Body of pancreas (tissue), 4 donors: Measurements from ENCODE around the gene SLC20A1. TPM values are rescaled to one million over a fixed set of nuclear protein-coding genes. Genes with fewer than 3 reads are reported as not detected.

Source experiments
- ATAC-seq: fragments of 150-250 bp; one replicate; pipeline ENCODE4 v1.9.1; 2016
- DNase-seq, 4 donors: peaks; one replicate each; pipeline ENCODE4 v3.0.0-alpha.2; 2019
- H3K27ac ChIP-seq, 4 donors: fragments of 200-600 bp; sonication (generic); 1 replicate in 3 of 4; 2 replicates in 1 of 4; pipeline versions ENCODE4 v1.5.1 to v1.6.1; 2016 to 2019; ENCODE audit warnings: mild to moderate bottlenecking in 1 of 4, mixed read lengths in 1 of 4, moderate library complexity in 1 of 4
- H3K27me3 ChIP-seq, 2 donors: fragments of 200-600 bp; sonication (generic); one replicate each; pipeline ENCODE4 v1.6.0; 2016; ENCODE audit warnings: mild to moderate bottlenecking in 1 of 2
- H3K36me3 ChIP-seq, 2 donors: fragments of 200-600 bp; sonication (generic); replicated peaks in 1 of 2; 2 replicates each; pipeline ENCODE4 v1.5.1; 2016; ENCODE audit warnings: low read depth in 2 of 2; ENCODE audit not compliant: insufficient read depth in 1 of 2
- H3K4me1 ChIP-seq: fragments of 200-600 bp; sonication (generic); one replicate; pipeline ENCODE4 v1.6.0; 2016
- H3K4me3 ChIP-seq, 2 donors: fragments of 200-600 bp; sonication (generic); 1 replicate in 1 of 2; 2 replicates in 1 of 2; pipeline ENCODE4 v1.5.1; 2016 to 2019
- H3K9me3 ChIP-seq, 3 donors: fragments of 200-600 bp; sonication (generic); 1 replicate in 2 of 3; 2 replicates in 1 of 3; pipeline ENCODE4 v1.5.1; 2016
- CTCF ChIP-seq, 7 experiments: fragments of 450-650 bp in 4 of 7; fragments of 200-600 bp in 3 of 7; sonication (generic) in 3 of 7; IDR thresholded peaks; one replicate each; pipeline ENCODE4 v1.5.1; 2016 to 2019; ENCODE audit warnings: antibody characterized with exemption in 7 of 7
- POLR2A ChIP-seq, 3 donors: fragments of 450-650 bp; IDR thresholded peaks; one replicate each; pipeline ENCODE4 v1.6.1; 2016; ENCODE audit warnings: antibody characterized with exemption in 3 of 3, mild to moderate bottlenecking in 2 of 3
- WGBS, 2 donors: methylation state at CpG; one replicate each; pipeline ENCODE4 v1.1.5; 2017; 5-methylcytosine and 5-hydroxymethylcytosine counted together
- intact Hi-C: fragments of 100-400 bp; cut with DNase I; formaldehyde crosslinking; loops from one replicate; pipeline ENCODE4 v1.15.1; 2023
- total RNA-seq, 2 donors: library from RNA; depleted of rRNA; stranded (reverse); fragments of >200 nt; gene quantifications; one replicate each; pipeline ENCODE4 v1.1.0, GENCODE V29; 2016

The SLC20A1 gene
- total RNA-seq, 2 donors from 2014 or later = 20.5 to 50.1 TPM

- DNase-seq (no peak), ATAC-seq (no peak)
- whole genome bisulfite sequencing, 2 donors = 87 to 92% methylated on average over 4 of the region's 4 CpGs
- Histone ChIP-seq H3K36me3 (no peaks in the 10 kb centered on the region), H3K9me3 (no peaks in the 10 kb centered on the region), H3K27me3 (no peaks in the 10 kb centered on the region), H3K4me3 (no peak overlapping the region), H3K4me1 (no peaks in the 10 kb centered on the region), H3K27ac (no peak overlapping the region)
- TF ChIP-seq CTCF (IDR thresholded peaks at IDR 0.05) (no peak), POLR2A (IDR thresholded peaks at IDR 0.05) (no peak)
- intact Hi-C loops = no loop called here
Observed at GRCh38 chr2:112669667-112670066, 23.9 kb downstream of the SLC20A1 start.

GRCh38 chr2:112670252-112671022 is 24.7 kb downstream of the SLC20A1 start:
- intact Hi-C loops = no loop called here
- Histone ChIP-seq H3K9me3 (no peaks in the 10 kb centered on the region), H3K4me3 (no peak overlapping the region), H3K27ac (no peak overlapping the region), H3K36me3 (no peaks in the 10 kb centered on the region), H3K27me3 (no peaks in the 10 kb centered on the region), H3K4me1 (no peaks in the 10 kb centered on the region)
- TF ChIP-seq CTCF (IDR thresholded peaks at IDR 0.05) (no peak), POLR2A (IDR thresholded peaks at IDR 0.05) (no peak)
- no peak for ATAC-seq
- WGBS, 2 donors = 79 to 82% methylated on average over 5 of the region's 5 CpGs
- DNase-seq = no peak

GRCh38 chr2:112671801-112672200 is 26.1 kb downstream of the SLC20A1 start:
- ATAC-seq = no peak
- no peaks in the 10 kb centered on the region for H3K9me3 ChIP-seq
- 51 to 77% methylated on average over 2 of the region's 2 CpGs for WGBS, 2 donors

GRCh38 chr2:112673008-112673407 is 27.3 kb downstream of the SLC20A1 start:
- H3K36me3 ChIP-seq = no peaks in the 10 kb centered on the region
- H3K9me3 ChIP-seq = no peaks in the 10 kb centered on the region
- no peaks in the 10 kb centered on the region for H3K4me1 ChIP-seq
- TF ChIP-seq CTCF (IDR thresholded peaks at IDR 0.05) (no peak), POLR2A (IDR thresholded peaks at IDR 0.05) (no peak)
- no peak for ATAC-seq
- DNase-seq = no peak
- H3K4me3 ChIP-seq = no peak overlapping the region
- intact Hi-C loops = no loop called here
- WGBS, 2 donors = 90 to 96% methylated on average over 1 of the region's 1 CpG
- no peaks in the 10 kb centered on the region for H3K27me3 ChIP-seq
- no peak overlapping the region for H3K27ac ChIP-seq

More at GRCh38 chr2:112671801-112672200, 26.1 kb downstream of the SLC20A1 start:
- H3K27ac ChIP-seq = no peak overlapping the region
- H3K27me3 ChIP-seq = no peaks in the 10 kb centered on the region
- intact Hi-C loops = no loop called here
- TF ChIP-seq POLR2A (IDR thresholded peaks at IDR 0.05) = no peak
- no peak for TF ChIP-seq CTCF (IDR thresholded peaks at IDR 0.05)
- no peak for DNase-seq
- no peaks in the 10 kb centered on the region for H3K4me1 ChIP-seq
- no peaks in the 10 kb centered on the region for H3K36me3 ChIP-seq
- no peak overlapping the region for H3K4me3 ChIP-seq

- Histone ChIP-seq H3K4me3 (no peak overlapping the region), H3K27ac (no peak overlapping the region), H3K27me3 (no peaks in the 10 kb centered on the region), H3K9me3 (no peaks in the 10 kb centered on the region), H3K4me1 (no peaks in the 10 kb centered on the region), H3K36me3 (no peaks in the 10 kb centered on the region)
- peak; percentile 24 for ATAC-seq
- DNase-seq = peak; percentile 18 to 74 (median 35)
- 62 to 68% methylated on average over 11 to 12 of the region's 12 CpGs for WGBS, 2 donors
- intact Hi-C loops = no loop called here
- TF ChIP-seq POLR2A (IDR thresholded peaks at IDR 0.05) (no peak), CTCF (IDR thresholded peaks at IDR 0.05) (no peak)
Observed at GRCh38 chr2:112674229-112674628, 28.5 kb downstream of the SLC20A1 start.
